NK-92 treated with Interleukin-12 subunit alpha and Interleukin-12 subunit beta, amount 100 ng/mL, for 24 hours (cell line): Measurements from ENCODE around the gene NAA16.
"Not testable (repeated sequence)": the region's sequence is repeated elsewhere in the genome, so short reads cannot be mapped to it uniquely, and the experiment has no call there.

ENCODE experiments used
- DNase-seq: peaks from one replicate; lab custom pipeline; 2025; lab: John Stamatoyannopoulos, UW

The NAA16 gene

GRCh38 chr13:41408746-41409145 is 97.7 kb downstream of the NAA16 start:
- no peak for DNase-seq

GRCh38 chr13:41409611-41410010 is 98.5 kb downstream of the NAA16 start:
- DNase-seq: no peak

- no peak for DNase-seq
Observed at GRCh38 chr13:41411060-41411459, 100.0 kb downstream of the NAA16 start.

DNA sequence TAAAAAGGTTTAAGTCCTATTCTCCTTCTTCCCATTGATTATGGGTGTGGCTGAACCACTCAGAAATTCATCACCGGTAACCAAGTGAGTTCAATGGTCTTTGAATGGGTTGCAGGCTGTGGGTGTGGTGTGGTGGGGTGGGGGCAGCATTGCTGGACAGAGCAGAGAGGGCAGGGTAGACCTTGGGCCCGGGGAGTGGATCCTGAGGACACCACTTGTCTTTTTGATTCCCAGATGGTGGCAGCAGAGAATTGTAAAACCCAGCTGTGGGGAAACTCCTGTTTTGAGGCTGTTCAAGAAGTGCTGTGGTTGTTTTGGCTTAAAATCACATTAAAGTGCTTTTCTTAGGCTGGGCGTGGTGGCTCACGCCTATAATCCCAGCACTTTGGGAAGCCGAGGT is 100.5 kb downstream of the NAA16 start:
- no peak for DNase-seq

DNA sequence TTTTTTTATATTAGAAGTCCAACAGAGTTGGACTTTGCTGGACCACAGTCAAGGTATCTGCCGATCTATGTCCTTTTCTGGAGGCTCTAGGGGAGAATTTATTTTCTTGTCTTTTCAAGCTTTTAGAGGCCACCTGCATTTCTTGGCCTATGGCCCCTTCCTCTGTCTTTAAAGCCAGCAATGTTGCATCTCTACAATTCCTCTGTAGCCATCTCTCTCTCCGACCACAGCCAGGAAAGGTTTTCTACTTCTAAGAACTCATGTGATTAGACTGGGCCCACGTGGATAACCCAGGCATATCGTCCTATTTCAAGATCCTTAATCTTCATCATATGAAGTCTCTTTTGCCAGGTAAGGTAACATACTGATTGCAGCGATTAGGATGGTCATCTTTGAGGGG is 102.8 kb downstream of the NAA16 start:
- DNase-seq: no peak

- DNase-seq: no peak
Observed at GRCh38 chr13:41416276-41416675, 105.2 kb downstream of the NAA16 start.

GRCh38 chr13:41418027-41418426 is 107.0 kb downstream of the NAA16 start:
- DNase-seq: no peak

DNA sequence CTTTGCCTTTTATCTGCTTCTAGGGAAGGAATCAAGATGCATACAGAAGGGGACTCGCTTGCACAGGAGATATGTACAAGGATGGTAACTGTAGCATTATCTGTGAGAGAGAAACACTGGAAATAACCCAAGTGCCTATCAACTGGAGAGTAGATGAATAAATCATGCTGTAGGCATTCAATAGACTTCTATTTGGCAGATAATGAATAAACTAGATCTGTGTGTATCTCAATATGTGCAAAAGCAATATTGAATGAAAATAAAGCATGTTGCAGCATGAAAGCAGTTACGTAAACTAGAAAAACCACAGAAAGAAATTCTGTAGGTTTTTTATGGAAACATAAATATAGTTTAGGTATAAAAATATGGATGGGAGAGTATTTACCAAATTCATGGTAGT is 107.7 kb downstream of the NAA16 start:
- no peak for DNase-seq

GRCh38 chr13:41419206-41419605 is 108.1 kb downstream of the NAA16 start:
- DNase-seq: no peak

GRCh38 chr13:41420146-41420545 is 109.1 kb downstream of the NAA16 start:
- DNase-seq: no peak

- not testable (repeated sequence) for DNase-seq
Observed at GRCh38 chr13:41421330-41421729, 110.3 kb downstream of the NAA16 start.

DNA sequence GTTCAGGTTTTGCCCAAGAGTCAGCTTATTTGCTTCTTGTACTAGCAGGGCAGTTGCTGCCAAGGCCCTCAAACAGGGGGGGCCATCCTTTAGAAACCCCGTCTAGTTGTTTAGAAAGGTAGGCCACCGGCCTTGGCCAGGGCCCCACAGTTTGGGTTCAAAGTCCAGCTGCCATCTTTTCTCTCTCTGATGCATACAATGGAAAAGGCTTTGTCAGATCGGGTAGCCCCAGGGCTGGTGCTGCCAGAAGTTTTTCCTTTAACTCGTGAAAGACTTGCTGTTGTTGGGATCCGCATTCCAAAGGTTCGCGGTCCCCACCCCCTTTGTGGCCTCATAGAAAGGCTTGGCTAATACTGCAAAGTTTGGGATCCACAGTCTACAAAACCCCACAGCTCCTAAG is 110.9 kb downstream of the NAA16 start:
- DNase-seq: not testable (repeated sequence)

DNA sequence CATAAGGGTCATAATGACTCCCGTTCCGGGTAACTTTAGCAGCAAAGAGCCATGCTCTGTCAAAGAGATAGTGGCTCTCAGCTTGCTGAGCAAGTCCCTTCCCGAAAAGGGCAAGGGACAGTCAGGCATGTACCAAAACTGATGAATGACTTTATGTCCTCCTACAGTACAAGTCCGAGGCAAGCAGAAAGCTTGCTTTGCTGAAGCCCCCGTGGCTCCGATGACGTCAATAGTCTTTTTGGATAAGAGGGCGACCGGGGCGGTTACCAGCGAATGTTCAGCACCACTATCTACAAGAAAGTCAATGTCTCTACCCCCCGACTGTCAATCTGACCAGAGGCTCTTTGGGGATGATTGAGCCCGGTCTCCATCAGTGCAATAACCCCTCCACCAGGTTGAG is 112.2 kb downstream of the NAA16 start:
- DNase-seq: not testable (repeated sequence)

DNA sequence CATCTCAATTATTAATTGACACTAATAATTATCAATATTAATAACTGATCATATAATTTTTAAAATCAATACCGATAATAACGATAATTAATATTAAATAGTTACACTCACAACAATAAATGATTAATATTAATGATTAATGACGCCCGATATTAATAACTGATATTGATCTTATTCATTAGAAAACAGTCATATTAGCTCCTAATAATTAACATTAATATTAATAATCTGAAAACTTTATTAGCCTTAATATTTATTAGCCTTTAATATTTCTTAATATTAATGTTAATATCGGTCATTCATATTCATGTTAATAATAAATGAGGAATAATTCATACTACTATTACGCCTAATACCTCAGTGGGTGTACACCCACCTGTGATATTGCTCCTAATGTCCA is 113.6 kb downstream of the NAA16 start:
- DNase-seq: not testable (repeated sequence)

DNA sequence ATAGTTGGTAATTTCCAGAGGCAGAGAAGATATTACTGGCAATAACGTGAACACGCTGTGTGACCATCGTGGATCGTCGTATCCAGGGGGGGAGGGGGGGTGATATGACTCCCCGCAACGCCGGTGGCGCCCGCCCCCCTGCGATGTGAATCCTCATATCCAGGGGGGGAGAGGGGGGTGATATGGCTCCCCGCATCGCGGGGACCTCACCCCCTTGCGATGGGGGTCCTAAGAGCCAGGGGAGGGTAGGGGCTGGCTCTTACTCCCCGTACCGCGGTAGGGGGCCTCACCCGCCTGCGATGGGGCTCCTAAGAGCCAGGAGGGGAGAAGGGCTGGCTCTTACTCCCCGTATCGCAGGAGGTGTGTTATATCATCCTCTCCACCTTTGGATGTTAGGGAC is 115.0 kb downstream of the NAA16 start:
- DNase-seq: no peak
